HCT116 (cell line): ENCODE data around the gene ADCY2.

Experiments used
- CTCF ChIP-seq, 3 experiments: fragments of 200-600 bp in 1 of 3; sonication (generic) in 1 of 3; IDR thresholded peaks in 2 of 3; conservative IDR thresholded peaks in 1 of 3; 2 replicates each; pipeline ENCODE4 v1.5.1; 2012 to 2017; ENCODE audit warnings: low read depth in 2 of 3, low read length in 2 of 3, antibody characterized with exemption in 1 of 3, borderline replicate concordance in 1 of 3, control low read depth in 1 of 3, mild to moderate bottlenecking in 1 of 3, mixed read lengths in 1 of 3, mixed run types in 1 of 3, moderate library complexity in 1 of 3; ENCODE audit not compliant: insufficient read depth in 1 of 3
- EZH2 ChIP-seq: fragments of 200-600 bp; sonication (generic); IDR thresholded peaks from 2 replicates; pipeline ENCODE4 v1.6.1; 2017; ENCODE audit warnings: antibody characterized with exemption, mixed run types
- EZH2phosphoT487 ChIP-seq: fragments of 200-600 bp; IDR thresholded peaks from 2 replicates; pipeline ENCODE4 v1.6.1; 2018; ENCODE audit warnings: antibody characterized with exemption, borderline replicate concordance
- POLR2A ChIP-seq: IDR thresholded peaks from 2 replicates; pipeline ENCODE4 v1.7.0; 2011; ENCODE audit warnings: borderline replicate concordance; ENCODE audit not compliant: insufficient read depth, insufficient read length; ENCODE audit errors: extremely low read depth
- POLR2AphosphoS5 ChIP-seq: IDR thresholded peaks from 2 replicates; pipeline ENCODE4 v1.6.1; 2011; ENCODE audit warnings: mild to moderate bottlenecking, low read depth, low read length, moderate library complexity
- RAD21 ChIP-seq: IDR thresholded peaks from 2 replicates; pipeline ENCODE4 v1.6.1; 2012; ENCODE audit warnings: low read depth, mild to moderate bottlenecking
- REST ChIP-seq: IDR thresholded peaks from 2 replicates; pipeline ENCODE4 v1.6.1; 2012; ENCODE audit warnings: low read depth
- TCF7L2 ChIP-seq: IDR thresholded peaks from 2 replicates; pipeline ENCODE4 v1.7.0; 2011; ENCODE audit warnings: borderline replicate concordance, inconsistent platforms; ENCODE audit not compliant: insufficient read depth, insufficient read length; ENCODE audit errors: extremely low read depth
- YY1 ChIP-seq: IDR thresholded peaks from 2 replicates; pipeline ENCODE4 v1.6.1; 2011; ENCODE audit warnings: low read length, low read depth, moderate library complexity, mild to moderate bottlenecking; ENCODE audit not compliant: insufficient replicate concordance; ENCODE audit errors: extremely low read depth
- ZFX ChIP-seq: fragments of 450-650 bp; IDR thresholded peaks from 2 replicates; pipeline ENCODE4 v1.6.1; 2017
- ZNF274 ChIP-seq: fragments of 200-500 bp; sonication (Bioruptor generic); IDR thresholded peaks from 2 replicates; pipeline ENCODE4 v1.6.1; 2014; ENCODE audit warnings: mild to moderate bottlenecking, low read depth, low read length, inconsistent platforms
- TF ChIP-seq, protein P1 (sequence below): IDR thresholded peaks from 2 replicates; pipeline ENCODE4 v1.6.1; 2011; ENCODE audit warnings: mild to moderate bottlenecking, low read length, moderate library complexity; ENCODE audit not compliant: insufficient replicate concordance; ENCODE audit errors: extremely low read depth
- TF ChIP-seq, protein P2 (sequence below): IDR thresholded peaks from 2 replicates; pipeline ENCODE4 v1.6.1; 2012

DNA sequence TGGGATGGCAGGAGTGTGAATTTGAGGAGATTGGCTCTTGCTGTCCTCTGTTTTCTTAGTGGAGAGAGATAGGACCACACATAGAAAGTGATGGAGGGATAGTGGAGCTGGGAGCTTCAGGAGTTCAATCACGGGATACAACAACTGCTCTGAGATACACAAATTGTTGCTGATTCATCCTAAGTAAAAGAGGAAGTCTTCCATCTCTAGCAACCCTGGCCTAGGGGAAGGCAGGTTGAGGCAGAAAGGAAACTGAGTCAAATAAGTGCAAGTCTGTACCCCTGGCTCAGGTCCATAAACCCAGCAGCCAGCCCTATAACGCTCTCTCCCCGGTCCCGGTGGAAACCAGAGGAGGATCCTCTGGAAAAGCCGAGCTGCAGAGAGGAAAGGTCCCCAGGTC lies 97.7 kb downstream of the ADCY2 start:
- TF ChIP-seq CTCF (IDR thresholded peaks at IDR 0.05 in 2 of 3, conservative IDR thresholded peaks at IDR 0.05 in 1 of 3; ENCODE audit: borderline replicate concordance in 1 of 3, insufficient read depth in 1 of 3, low read depth in 2 of 3, low read length in 2 of 3): no peak
- no peak for TF ChIP-seq POLR2A
- TF ChIP-seq EZH2phosphoT487: no peak
- TF ChIP-seq RAD21: no peak
- TF ChIP-seq, protein P1, sequence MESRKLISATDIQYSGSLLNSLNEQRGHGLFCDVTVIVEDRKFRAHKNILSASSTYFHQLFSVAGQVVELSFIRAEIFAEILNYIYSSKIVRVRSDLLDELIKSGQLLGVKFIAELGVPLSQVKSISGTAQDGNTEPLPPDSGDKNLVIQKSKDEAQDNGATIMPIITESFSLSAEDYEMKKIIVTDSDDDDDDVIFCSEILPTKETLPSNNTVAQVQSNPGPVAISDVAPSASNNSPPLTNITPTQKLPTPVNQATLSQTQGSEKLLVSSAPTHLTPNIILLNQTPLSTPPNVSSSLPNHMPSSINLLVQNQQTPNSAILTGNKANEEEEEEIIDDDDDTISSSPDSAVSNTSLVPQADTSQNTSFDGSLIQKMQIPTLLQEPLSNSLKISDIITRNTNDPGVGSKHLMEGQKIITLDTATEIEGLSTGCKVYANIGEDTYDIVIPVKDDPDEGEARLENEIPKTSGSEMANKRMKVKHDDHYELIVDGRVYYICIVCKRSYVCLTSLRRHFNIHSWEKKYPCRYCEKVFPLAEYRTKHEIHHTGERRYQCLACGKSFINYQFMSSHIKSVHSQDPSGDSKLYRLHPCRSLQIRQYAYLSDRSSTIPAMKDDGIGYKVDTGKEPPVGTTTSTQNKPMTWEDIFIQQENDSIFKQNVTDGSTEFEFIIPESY: no peak
- no peak for TF ChIP-seq TCF7L2
- TF ChIP-seq YY1: no peak
- TF ChIP-seq, protein P2, sequence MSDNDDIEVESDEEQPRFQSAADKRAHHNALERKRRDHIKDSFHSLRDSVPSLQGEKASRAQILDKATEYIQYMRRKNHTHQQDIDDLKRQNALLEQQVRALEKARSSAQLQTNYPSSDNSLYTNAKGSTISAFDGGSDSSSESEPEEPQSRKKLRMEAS: no peak
- TF ChIP-seq REST: no peak
- no peak for TF ChIP-seq POLR2AphosphoS5
- TF ChIP-seq EZH2: no peak
- TF ChIP-seq ZNF274: no peak
- no peak for TF ChIP-seq ZFX
